HL-60 (cell line): ENCODE results near the gene GSTO2.
A peak's percentile ranks its signal among the peaks of the same experiment; 100 is the strongest.

Experiments
- DNase-seq, 2 experiments: peaks; one replicate each; pipeline ENCODE4 v3.0.0-alpha.2; 2010 to 2020; ENCODE audit warnings: low read depth in 1 of 2, low spot score in 1 of 2
- H3K27ac ChIP-seq: fragments of 250-450 bp; sonication (Bioruptor Pico); replicated peaks from 2 replicates; pipeline ENCODE4 v1.5.1; 2020; ENCODE audit warnings: mild to moderate bottlenecking, moderate library complexity
- H3K27me3 ChIP-seq: fragments of 250-450 bp; sonication (Bioruptor Pico); 2 replicates; pipeline ENCODE4 v1.5.1; 2021; ENCODE audit warnings: mild to moderate bottlenecking, moderate library complexity; ENCODE audit not compliant: insufficient read depth, poor library complexity, severe bottlenecking
- H3K4me3 ChIP-seq: replicated peaks from 2 replicates; pipeline ENCODE4 v1.5.1; 2011; ENCODE audit warnings: mild to moderate bottlenecking, control low read depth, low read length; ENCODE audit not compliant: insufficient read depth
- CTCF ChIP-seq: IDR thresholded peaks from one replicate; pipeline ENCODE4 v1.5.1; 2011; ENCODE audit warnings: low read length, control low read depth, inconsistent platforms; ENCODE audit not compliant: insufficient read depth
- GABPA ChIP-seq: IDR thresholded peaks from 2 replicates; pipeline ENCODE4 v1.6.1; 2012; ENCODE audit warnings: low read depth
- POLR2AphosphoS5 ChIP-seq: IDR thresholded peaks from 2 replicates; pipeline ENCODE4 v1.6.1; 2012; ENCODE audit warnings: low read depth
- REST ChIP-seq: IDR thresholded peaks from 2 replicates; pipeline ENCODE4 v1.6.1; 2012; ENCODE audit warnings: low read depth; ENCODE audit not compliant: insufficient replicate concordance
- SPI1 ChIP-seq: IDR thresholded peaks from 2 replicates; pipeline ENCODE4 v1.6.1; 2012; ENCODE audit warnings: low read depth, mild to moderate bottlenecking, borderline replicate concordance

Gene GSTO2

GRCh38 chr10:104303594-104304355 lies 34.8 kb downstream of the GSTO2 start:
- H3K27me3 ChIP-seq: no peaks in the 10 kb centered on the region
- DNase-seq: no peak
- TF ChIP-seq SPI1 (no peak), REST (no peak), POLR2AphosphoS5 (no peak), GABPA (no peak), CTCF (no peak)
- H3K4me3 ChIP-seq: no peak overlapping the region
- no peak overlapping the region for H3K27ac ChIP-seq

GRCh38 chr10:104304356-104304745 lies 35.4 kb downstream of the GSTO2 start:
- DNase-seq: no peak
- H3K27ac ChIP-seq: no peak overlapping the region
- TF ChIP-seq GABPA (no peak), SPI1 (no peak), CTCF (no peak), POLR2AphosphoS5 (no peak), REST (no peak)
- H3K27me3 ChIP-seq: no peaks in the 10 kb centered on the region
- no peak overlapping the region for H3K4me3 ChIP-seq

GRCh38 chr10:104304927-104305326 lies 35.9 kb downstream of the GSTO2 start:
- TF ChIP-seq SPI1: 0 out of 2 replicates have a peak, but pooled peaks have one; percentile 9
- no peak for TF ChIP-seq GABPA
- TF ChIP-seq POLR2AphosphoS5: no peak
- TF ChIP-seq REST: no peak
- no peak for TF ChIP-seq CTCF
- no peak for DNase-seq
- Histone ChIP-seq H3K27ac (no peak overlapping the region), H3K4me3 (no peak overlapping the region), H3K27me3 (no peaks in the 10 kb centered on the region)
